GM18873 (cell line): Measurements from ENCODE around the gene MCM6.
"Not testable (repeated sequence)": the region's sequence is repeated elsewhere in the genome, so short reads cannot be mapped to it uniquely, and the experiment has no call there.

ENCODE experiments used
- ATAC-seq: cut with Tn5 transposase; IDR thresholded peaks from one replicate; pipeline ENCODE4 v1.9.1; 2021; ENCODE audit warnings: mild to moderate bottlenecking, moderate library complexity, moderate number of reproducible peaks; ENCODE audit not compliant: unreplicated experiment, low FRiP score

MCM6 gene

GRCh38 chr2:135825131-135825530, 51.1 kb downstream of the MCM6 start:
- no peak for ATAC-seq

- no peak for ATAC-seq
These were observed 53.4 kb downstream of the MCM6 start for GRCh38 chr2:135822855-135823254.

- ATAC-seq = no peak
These were observed 55.1 kb downstream of the MCM6 start for GRCh38 chr2:135821190-135821589.

GRCh38 chr2:135820003-135820618, 56.1 kb downstream of the MCM6 start:
- ATAC-seq = peak; percentile 67

- no peak for ATAC-seq
These were observed 57.2 kb downstream of the MCM6 start for GRCh38 chr2:135818937-135819610.

- ATAC-seq = no peak
These were observed 58.3 kb downstream of the MCM6 start for GRCh38 chr2:135817951-135818350.

- no peak for ATAC-seq
These were observed 58.8 kb downstream of the MCM6 start for GRCh38 chr2:135817466-135817865.

GRCh38 chr2:135815269-135815668, 61.0 kb downstream of the MCM6 start:
- ATAC-seq = no peak

GRCh38 chr2:135812907-135813511, 63.2 kb downstream of the MCM6 start:
- no peak for ATAC-seq

- ATAC-seq = not testable (repeated sequence)
These were observed 68.4 kb downstream of the MCM6 start for GRCh38 chr2:135807874-135808273.

- no peak for ATAC-seq
These were observed 73.0 kb downstream of the MCM6 start for GRCh38 chr2:135803278-135803677.

GRCh38 chr2:135802350-135802749, 73.9 kb downstream of the MCM6 start:
- no peak for ATAC-seq

- ATAC-seq = no peak
These were observed 75.5 kb downstream of the MCM6 start for GRCh38 chr2:135800513-135801460.

GRCh38 chr2:135799738-135800137, 76.5 kb downstream of the MCM6 start:
- no peak for ATAC-seq

GRCh38 chr2:135798762-135799161, 77.5 kb downstream of the MCM6 start:
- no peak for ATAC-seq

GRCh38 chr2:135798275-135798705, 78.0 kb downstream of the MCM6 start:
- ATAC-seq = no peak

GRCh38 chr2:135797497-135798274, 78.6 kb downstream of the MCM6 start:
- ATAC-seq = no peak

GRCh38 chr2:135796606-135797005, 79.6 kb downstream of the MCM6 start:
- ATAC-seq = no peak

- ATAC-seq = not testable (repeated sequence)
These were observed 80.6 kb downstream of the MCM6 start for GRCh38 chr2:135795641-135796040.
